K562 (cell line): Measurements from ENCODE around the gene SLC25A31. TPM values are rescaled to one million over a fixed set of nuclear protein-coding genes. Genes with fewer than 3 reads are reported as not detected.
A peak's percentile ranks its signal among the peaks of the same experiment; 100 is the strongest.

Source experiments
- DPF2 ChIP-seq: fragments of 450-650 bp; IDR thresholded peaks from 2 replicates; pipeline ENCODE4 v1.6.1; 2016
- FOXA1 ChIP-seq: fragments of 450-650 bp; IDR thresholded peaks from 2 replicates; pipeline ENCODE4 v1.6.1; 2016; ENCODE audit warnings: mild to moderate bottlenecking, borderline replicate concordance
- GTF2F1 ChIP-seq: IDR thresholded peaks from 2 replicates; pipeline ENCODE4 v1.6.1; 2011; ENCODE audit warnings: low read depth, low read length, improper control_type of control experiment
- HDAC2 ChIP-seq: fragments of 450-650 bp; IDR thresholded peaks from 2 replicates; pipeline ENCODE4 v1.6.1; 2016; ENCODE audit warnings: mild to moderate bottlenecking
- HDAC6 ChIP-seq: IDR thresholded peaks from 2 replicates; pipeline ENCODE4 v1.6.1; 2012; ENCODE audit warnings: low read depth, mild to moderate bottlenecking, control low read depth, inconsistent platforms, low read length, moderate library complexity
- HES1 ChIP-seq: fragments of 450-650 bp; IDR thresholded peaks from 2 replicates; pipeline ENCODE4 v1.6.1; 2016; ENCODE audit warnings: low read depth, mild to moderate bottlenecking, moderate library complexity
- MCM5 ChIP-seq: fragments of 450-650 bp; IDR thresholded peaks from 2 replicates; pipeline ENCODE4 v1.6.1; 2016; ENCODE audit warnings: low read depth
- MLLT1 ChIP-seq, 2 experiments: fragments of 450-650 bp; IDR thresholded peaks; 2 replicates each; pipeline ENCODE4 v1.6.1; 2016
- NCOA2 ChIP-seq, 2 experiments: fragments of 450-650 bp; IDR thresholded peaks; 2 replicates each; pipeline ENCODE4 v1.6.1; 2018; ENCODE audit warnings: mild to moderate bottlenecking in 2 of 2, moderate library complexity in 1 of 2; ENCODE audit not compliant: partially characterized antibody in 2 of 2
- PHF8 ChIP-seq: fragments of 200-600 bp; sonication (generic); IDR thresholded peaks from 2 replicates; pipeline ENCODE4 v1.6.1; 2012; ENCODE audit warnings: mixed run types, mild to moderate bottlenecking, inconsistent platforms, low read length, moderate library complexity, borderline replicate concordance
- PKNOX1 ChIP-seq: fragments of 450-650 bp; IDR thresholded peaks from 2 replicates; pipeline ENCODE4 v1.6.1; 2016
- PML ChIP-seq: IDR thresholded peaks from 2 replicates; pipeline ENCODE4 v1.6.1; 2012; ENCODE audit warnings: low read length, inconsistent platforms
- POLR3G ChIP-seq: IDR thresholded peaks from 2 replicates; pipeline ENCODE4 v1.6.1; 2011; ENCODE audit not compliant: insufficient read length, insufficient replicate concordance; ENCODE audit errors: extremely low read depth
- SIX5 ChIP-seq, 2 experiments: IDR thresholded peaks; 2 replicates each; pipeline ENCODE4 v1.6.1; 2011; ENCODE audit warnings: low read length in 2 of 2, borderline replicate concordance in 1 of 2, low read depth in 1 of 2, mild to moderate bottlenecking in 1 of 2, moderate library complexity in 1 of 2; ENCODE audit not compliant: insufficient read depth in 1 of 2
- STAT5A ChIP-seq: IDR thresholded peaks from 2 replicates; pipeline ENCODE4 v1.6.1; 2012; ENCODE audit warnings: low read length, inconsistent platforms, borderline replicate concordance
- ZBTB17 ChIP-seq: fragments of 450-650 bp; formaldehyde crosslinking; IDR thresholded peaks from 2 replicates; pipeline ENCODE4 v1.4.0; 2020; ENCODE audit warnings: mild to moderate bottlenecking
- ZBTB43 ChIP-seq: sonication (generic); formaldehyde crosslinking; IDR thresholded peaks from 2 replicates; pipeline ENCODE4 v1.8.0; 2023; ENCODE audit warnings: mild to moderate bottlenecking, missing genetic modification reagents
- ZBTB9 ChIP-seq: fragments of 450-650 bp; formaldehyde crosslinking; IDR thresholded peaks from 2 replicates; pipeline ENCODE4 v1.4.0; 2020; ENCODE audit warnings: mild to moderate bottlenecking, moderate library complexity
- ZNF277 ChIP-seq: fragments of 250-450 bp; sonication (Bioruptor Pico); IDR thresholded peaks from 2 replicates; pipeline ENCODE4 v1.8.0; 2022; ENCODE audit warnings: inconsistent platforms, mild to moderate bottlenecking, moderate library complexity, borderline replicate concordance
- ZNF431 ChIP-seq: sonication (generic); formaldehyde crosslinking; IDR thresholded peaks from 2 replicates; pipeline ENCODE4 v1.8.0; 2022; ENCODE audit warnings: mild to moderate bottlenecking, missing genetic modification reagents
- ZNF449 ChIP-seq: fragments of 250-450 bp; sonication (Bioruptor Pico); IDR thresholded peaks from 2 replicates; pipeline ENCODE4 v1.8.0; 2022; ENCODE audit warnings: moderate library complexity, mild to moderate bottlenecking, inconsistent platforms
- polyA plus RNA-seq, 8 experiments: library from polyadenylated mRNA; depleted of rRNA in 4 of 8; stranded (reverse) in 5 of 8; unstranded in 3 of 8; fragments of >200 nt; fragmentation: Nextera tagmentation in 2 of 8; fragmentation: Illumina TruSeq in 1 of 8; extraction: Ambion mirVana in 2 of 8; extraction: Trizol in 1 of 8; gene quantifications; 2 replicates each; pipeline versions ENCODE4 v1.2.1 to v1.2.3, GENCODE V29; 2011 to 2014; ENCODE audit warnings: inconsistent platforms in 1 of 8, missing spikeins in 1 of 8
- total RNA-seq, 7 experiments: library from RNA; depleted of rRNA in 6 of 7; stranded (reverse); fragments of >200 nt in 6 of 7; fragmentation: Illumina TruSeq in 2 of 7; extraction: Trizol in 2 of 7; gene quantifications; 2 replicates each; pipeline versions ENCODE4 v1.2.1 to v1.2.3, GENCODE V29; 2011 to 2021; ENCODE audit warnings: low replicate concordance in 1 of 7

SLC25A31 gene
- total and polyA plus RNA-seq, 9 of the 15 experiments (the other 6 are each of a cell fraction or from before 2014, with no cell fraction given): 0.07 TPM; not detected in 8

GRCh38 chr4:127737295-127737694, 7.1 kb downstream of the SLC25A31 start (continued):
- TF ChIP-seq HES1 (no peak), ZNF449 (CRISPR knock-in tag) (no peak), PML (peak; percentile 57; the same call in 1 of the 2 replicates), POLR3G (no peak), ZBTB43 (CRISPR knock-in tag) (no peak), SIX5 (IDR thresholded peaks at IDR 0.05; ENCODE audit: borderline replicate concordance in 1 of 2, insufficient read depth in 1 of 2, low read depth in 1 of 2, low read length in 2 of 2) (no peak), GTF2F1 (no peak), STAT5A (no peak), HDAC2 (peak; percentile 79; the same call in 1 of the 2 replicates), FOXA1 (no peak), PKNOX1 (peak; percentile 87), MLLT1 (IDR thresholded peaks at IDR 0.05) (no peak), PHF8 (no peak), ZNF431 (CRISPR knock-in tag) (no peak), DPF2 (peak; percentile 74), ZBTB17 (CRISPR knock-in tag) (no peak), MCM5 (no peak), ZBTB9 (CRISPR knock-in tag) (no peak), HDAC6 (no peak), ZNF277 (CRISPR knock-in tag) (no peak), NCOA2 (IDR thresholded peaks at IDR 0.05; ENCODE audit: partially characterized antibody in 2 of 2) (no peak)
